IMR-90 (cell line): Measurements from ENCODE around the gene HSPA1L.

Experiments used
- CEBPB ChIP-seq: IDR thresholded peaks from 2 replicates; pipeline ENCODE4 v1.6.1; 2012; ENCODE audit warnings: low read depth, low read length, improper control_type of control experiment
- CTCF ChIP-seq: conservative IDR thresholded peaks from 2 replicates; pipeline ENCODE4 v1.5.1; 2012; ENCODE audit warnings: mild to moderate bottlenecking, low read depth, low read length, improper control_type of control experiment
- MAZ ChIP-seq: IDR thresholded peaks from 2 replicates; pipeline ENCODE4 v1.6.1; 2012; ENCODE audit warnings: low read depth, mild to moderate bottlenecking, low read length, improper control_type of control experiment, moderate library complexity, borderline replicate concordance
- POLR2A ChIP-seq: IDR thresholded peaks from 2 replicates; pipeline ENCODE4 v1.6.1; 2012; ENCODE audit warnings: mild to moderate bottlenecking, low read depth, low read length
- RCOR1 ChIP-seq: IDR thresholded peaks from 2 replicates; pipeline ENCODE4 v1.6.1; 2012; ENCODE audit warnings: mild to moderate bottlenecking, low read length, improper control_type of control experiment; ENCODE audit not compliant: insufficient replicate concordance
- USF2 ChIP-seq: fragments of 150-350 bp; IDR thresholded peaks from 2 replicates; pipeline ENCODE4 v1.6.1; 2017; ENCODE audit warnings: mild to moderate bottlenecking, antibody characterized with exemption, low read length, low read depth

- TF ChIP-seq POLR2A (no peak), CTCF (no peak), RCOR1 (no peak), CEBPB (no peak), USF2 (no peak), MAZ (no peak)
Measured at GRCh38 chr6:31851485-31851832, 36.4 kb upstream of the HSPA1L start.
